Measurements from ENCODE around the gene PKD1L1.

Gene PKD1L1

DNA sequence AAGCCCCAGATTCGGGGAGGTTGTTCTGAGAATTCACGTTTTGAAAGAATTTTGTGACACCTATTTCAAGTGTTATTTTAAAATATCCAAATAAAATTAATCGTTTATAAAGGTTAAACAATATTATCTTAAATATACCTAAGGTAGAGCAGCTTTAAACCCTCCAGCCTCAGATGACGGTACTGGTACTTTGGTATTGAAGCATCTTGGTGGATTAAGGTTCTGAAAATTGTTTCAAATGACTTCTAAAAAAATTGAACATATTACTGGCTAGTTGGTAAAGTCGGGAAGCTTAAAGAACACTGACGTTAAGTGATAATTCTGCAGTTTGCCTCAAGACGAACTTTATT lies 31.5 kb upstream of the PKD1L1 start:
- no peak for TF ChIP-seq Cebpa-rat (IDR thresholded peaks at IDR 0.05)
- H3K4me3 ChIP-seq: peak overlapping the region; percentile 76
- 0 out of 2 replicates have a peak overlapping the region, but pooled peaks have one; percentile 82 for H3K27ac ChIP-seq

DNA sequence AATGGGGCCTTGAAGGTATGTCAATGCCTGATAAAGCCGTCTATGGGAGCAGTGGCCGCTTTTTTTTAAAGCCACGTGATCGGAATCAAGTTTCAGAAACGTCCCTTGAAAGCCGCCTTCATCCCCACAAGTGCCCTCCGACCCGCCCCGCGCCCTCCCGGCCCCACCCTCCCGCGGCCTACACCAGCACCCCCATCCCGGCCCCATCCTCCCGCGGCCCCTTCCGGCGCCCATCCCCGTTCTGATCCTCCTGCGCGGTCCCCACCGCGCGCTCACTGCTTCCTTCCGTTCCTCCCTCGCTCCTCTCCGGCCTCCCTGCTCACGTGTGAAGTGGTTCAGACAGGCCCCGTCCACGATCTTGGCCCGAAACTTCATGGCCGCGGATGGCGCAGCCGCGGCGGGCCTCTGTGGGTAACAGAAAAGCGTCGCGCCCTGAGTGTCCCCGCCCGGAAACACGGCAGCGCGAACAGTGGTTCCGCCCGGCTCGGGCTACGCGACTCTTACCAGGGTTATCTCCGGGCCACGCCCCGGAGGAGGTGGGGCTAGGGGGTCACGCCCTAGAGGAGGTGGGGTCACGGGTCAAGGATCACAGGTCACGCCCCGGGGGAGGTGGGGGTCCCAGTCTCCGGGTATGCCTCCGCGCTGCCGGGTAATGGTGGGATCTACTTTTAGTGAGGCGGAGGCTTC lies 31.0 kb upstream of the PKD1L1 start, which contains the start of gene HUS1:
Gene HUS1 (minus strand): TSS at position 471 of the 687 bp plus-strand sequence. CDS start 96 bp downstream, at position 375.
- Histone ChIP-seq H3K4me1 (peaks cover 19% of the 10 kb centered on the region), H4K20me1 (no peaks in the 10 kb centered on the region), H3K27ac (peak within 1 kb of the TSS; percentile 82), H3K4me3 (peak within 1 kb of the TSS; percentile 76), H3K27me3 (no peaks in the 10 kb centered on the region), H3K36me3 (peaks cover 40% of the 10 kb centered on the region), H3K4me2 (peak within 1 kb of the TSS; percentile 94), H3K9ac (peak within 1 kb of the TSS; percentile 81), H3K9me3 (no peaks in the 10 kb centered on the region)
- TF ChIP-seq Cebpa-rat (IDR thresholded peaks at IDR 0.05): no peak

More for the DNA sequence above, 31.5 kb upstream of the PKD1L1 start:
- H3K27me3 ChIP-seq: no peaks in the 10 kb centered on the region
- no peaks in the 10 kb centered on the region for H3K9me3 ChIP-seq
- H3K36me3 ChIP-seq: peaks cover 35% of the 10 kb centered on the region
- H3K4me2 ChIP-seq: peak overlapping the region; percentile 94
- H3K9ac ChIP-seq: no peak overlapping the region
- peaks cover 19% of the 10 kb centered on the region for H3K4me1 ChIP-seq
- no peaks in the 10 kb centered on the region for H4K20me1 ChIP-seq

DNA sequence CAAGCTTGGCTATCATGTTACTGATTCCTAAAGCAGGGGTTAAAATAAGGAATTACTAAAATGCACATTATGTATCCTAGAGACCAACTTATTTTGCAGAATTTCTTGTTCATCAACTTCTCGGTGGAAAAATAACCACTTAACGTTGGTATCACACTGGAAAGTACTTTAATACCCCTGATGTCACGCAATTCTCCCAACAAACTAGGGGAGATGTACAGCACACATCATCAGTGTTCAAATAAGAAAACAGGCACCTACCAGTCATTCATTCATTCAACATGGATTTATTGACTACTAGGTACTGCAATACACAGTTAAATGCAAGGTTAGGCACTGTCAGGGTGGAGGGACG lies 30.5 kb upstream of the PKD1L1 start:
- no peaks in the 10 kb centered on the region for H3K9me3 ChIP-seq
- H3K36me3 ChIP-seq: peaks cover 45% of the 10 kb centered on the region
- TF ChIP-seq Cebpa-rat (IDR thresholded peaks at IDR 0.05): no peak

DNA sequence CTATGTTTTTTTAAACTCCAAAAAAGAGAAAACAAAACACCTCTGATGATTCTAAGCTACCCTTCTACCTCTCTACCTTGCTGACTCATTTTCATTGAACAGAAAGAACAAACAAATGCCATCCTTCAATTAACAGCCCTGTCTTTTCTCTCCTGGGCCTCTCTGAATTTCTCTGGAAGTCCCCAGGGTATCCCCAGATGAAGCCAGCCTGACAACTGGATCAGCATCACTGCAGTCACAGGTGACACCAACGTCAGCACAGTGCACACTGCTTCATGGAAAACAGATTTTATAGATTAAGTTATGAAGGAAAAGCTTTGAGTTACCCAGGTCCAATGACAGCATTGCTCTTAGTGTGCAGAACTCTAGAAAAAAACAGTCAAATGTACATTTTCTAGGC lies 25.5 kb upstream of the PKD1L1 start:
- peaks cover 68% of the 10 kb centered on the region for H3K36me3 ChIP-seq
- no peaks in the 10 kb centered on the region for H4K20me1 ChIP-seq
- H3K4me1 ChIP-seq: peaks cover 20% of the 10 kb centered on the region
- H3K4me2 ChIP-seq: no peak overlapping the region
- H3K9me3 ChIP-seq: no peaks in the 10 kb centered on the region
- H3K9ac ChIP-seq: no peak overlapping the region
- H3K4me3 ChIP-seq: no peak overlapping the region
- no peaks in the 10 kb centered on the region for H3K27me3 ChIP-seq
- TF ChIP-seq Cebpa-rat (IDR thresholded peaks at IDR 0.05): no peak
- no peak overlapping the region for H3K27ac ChIP-seq

More for the DNA sequence above, 30.5 kb upstream of the PKD1L1 start:
- Histone ChIP-seq H3K4me1 (peaks cover 19% of the 10 kb centered on the region), H3K27ac (peak overlapping the region; percentile 82), H3K9ac (peak overlapping the region; percentile 81), H3K4me3 (peak overlapping the region; percentile 76), H3K27me3 (no peaks in the 10 kb centered on the region), H4K20me1 (no peaks in the 10 kb centered on the region), H3K4me2 (peak overlapping the region; percentile 94)

DNA sequence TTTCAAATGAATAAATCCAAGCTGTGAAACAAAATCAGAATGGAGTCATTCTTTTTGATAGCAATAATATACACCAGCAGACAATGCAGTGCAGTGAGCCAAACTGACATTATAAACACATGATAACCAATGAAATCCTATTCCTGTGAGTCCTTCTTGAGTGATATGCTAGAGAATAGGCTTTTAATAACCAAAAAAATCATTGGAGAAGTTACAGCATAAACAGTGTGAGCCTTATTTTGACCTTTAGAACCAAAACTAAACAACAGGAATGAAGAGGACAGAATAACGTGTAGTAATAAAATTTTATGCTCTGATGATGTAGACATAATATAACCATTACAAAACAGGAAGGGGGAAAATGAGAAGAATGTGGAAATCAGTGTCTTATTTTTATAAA lies 22.5 kb upstream of the PKD1L1 start:
- Histone ChIP-seq H4K20me1 (no peaks in the 10 kb centered on the region; the same call in 1 of the 2 replicates), H3K4me3 (no peak overlapping the region), H3K4me1 (peaks cover 16% of the 10 kb centered on the region; the same call in 1 of the 2 replicates), H3K9me3 (no peaks in the 10 kb centered on the region), H3K4me2 (no peak overlapping the region), H3K27me3 (no peaks in the 10 kb centered on the region), H3K36me3 (peaks cover 72% of the 10 kb centered on the region), H3K9ac (no peak overlapping the region), H3K27ac (no peak overlapping the region)
- TF ChIP-seq Cebpa-rat (IDR thresholded peaks at IDR 0.05): no peak

DNA sequence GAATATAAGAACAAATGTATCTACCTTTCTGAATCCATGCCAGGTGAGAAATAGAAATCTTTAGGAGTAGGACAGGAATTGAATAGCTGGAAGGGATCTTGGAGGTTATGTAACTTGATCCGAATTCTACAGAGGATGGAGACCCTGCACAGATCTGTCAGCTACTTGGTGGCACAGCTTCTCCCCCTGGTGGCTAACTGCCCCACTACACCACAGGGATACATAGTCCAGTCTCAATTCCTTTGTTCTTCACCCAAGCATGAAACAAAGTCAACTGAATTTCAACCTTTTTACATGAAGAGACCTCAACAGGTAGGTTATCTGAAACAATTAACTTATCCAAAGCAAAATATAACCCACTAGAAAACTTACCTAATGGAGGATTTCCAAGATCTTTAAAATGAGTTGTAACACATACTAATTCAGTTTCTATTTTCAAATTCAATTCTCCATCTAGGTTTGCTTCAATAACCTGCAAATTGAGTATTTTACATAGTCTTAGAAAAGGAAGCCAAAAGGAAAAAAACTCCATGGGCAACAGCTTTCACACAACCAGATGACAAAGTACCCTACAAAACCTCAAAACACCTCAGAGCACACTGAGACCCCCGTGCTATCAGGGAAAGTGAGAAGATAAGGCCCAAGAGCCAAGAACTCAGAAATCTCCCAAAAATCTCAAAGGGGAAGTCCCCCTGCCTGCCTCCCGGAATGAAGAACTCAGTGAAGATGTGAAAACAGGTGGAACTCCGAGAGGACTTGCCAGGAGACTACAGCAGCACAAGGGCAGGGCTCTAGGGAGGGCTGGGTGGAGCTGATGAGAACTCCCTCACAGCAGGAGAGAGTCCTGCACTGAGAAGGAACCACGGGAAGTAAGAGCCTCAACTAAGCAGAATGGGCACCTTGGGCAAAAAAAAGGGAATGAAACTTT lies 20.8 kb upstream of the PKD1L1 start:
- H3K4me1 ChIP-seq: peaks cover 22% of the 10 kb centered on the region; the same call in 1 of the 2 replicates
- H3K36me3 ChIP-seq: peaks cover 72% of the 10 kb centered on the region
- H3K9me3 ChIP-seq: no peaks in the 10 kb centered on the region
- no peaks in the 10 kb centered on the region for H3K27me3 ChIP-seq
- no peak for TF ChIP-seq Cebpa-rat (IDR thresholded peaks at IDR 0.05)
- no peak overlapping the region for H3K27ac ChIP-seq
- H3K9ac ChIP-seq: no peak overlapping the region
- H4K20me1 ChIP-seq: no peaks in the 10 kb centered on the region; the same call in 1 of the 2 replicates
- H3K4me2 ChIP-seq: no peak overlapping the region
- no peak overlapping the region for H3K4me3 ChIP-seq

DNA sequence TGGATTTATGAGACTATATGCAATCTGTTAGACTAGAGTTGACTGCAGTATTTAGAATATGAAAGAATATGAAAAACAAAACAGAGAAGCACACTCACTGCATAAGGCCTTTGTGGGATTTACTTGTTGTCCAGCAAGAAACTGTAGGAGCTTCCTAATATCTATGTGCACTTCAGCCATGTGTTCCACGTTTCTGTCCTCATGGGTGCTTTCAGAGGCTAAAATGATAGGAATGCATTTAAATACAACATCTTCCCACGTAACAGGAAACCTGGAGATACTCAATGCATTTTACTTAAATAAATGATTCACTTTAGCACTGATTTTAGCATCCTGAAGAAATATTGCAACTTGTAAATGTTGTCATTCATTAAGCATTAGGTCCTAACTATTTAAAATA lies 19.4 kb upstream of the PKD1L1 start:
- H3K27ac ChIP-seq: no peak overlapping the region
- H3K27me3 ChIP-seq: no peaks in the 10 kb centered on the region
- H3K9ac ChIP-seq: no peak overlapping the region
- no peaks in the 10 kb centered on the region for H3K9me3 ChIP-seq
- H4K20me1 ChIP-seq: no peaks in the 10 kb centered on the region; the same call in 1 of the 2 replicates
- peaks cover 72% of the 10 kb centered on the region for H3K36me3 ChIP-seq
- H3K4me1 ChIP-seq: peaks cover 22% of the 10 kb centered on the region; the same call in 1 of the 2 replicates
- no peak overlapping the region for H3K4me3 ChIP-seq
- H3K4me2 ChIP-seq: no peak overlapping the region
- TF ChIP-seq Cebpa-rat (IDR thresholded peaks at IDR 0.05): no peak

DNA sequence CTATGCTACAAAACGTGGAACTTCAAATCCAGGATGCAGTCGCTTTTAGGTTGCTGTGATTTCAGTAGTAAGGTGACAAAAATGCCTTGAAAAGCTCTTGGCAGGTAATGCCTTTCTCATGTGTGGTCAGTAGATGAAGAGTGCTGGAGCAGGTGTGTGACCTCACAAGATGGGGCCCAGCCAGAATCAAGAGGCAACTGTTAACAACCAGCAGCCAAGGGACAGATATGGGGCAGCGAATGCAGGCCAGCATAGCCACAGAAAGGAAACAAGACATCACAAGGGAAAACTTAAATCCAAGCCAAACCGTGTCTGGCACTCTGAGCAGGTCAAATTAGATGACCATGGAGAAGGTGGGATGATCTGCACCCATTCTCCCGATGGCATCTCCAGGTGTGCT lies 18.9 kb upstream of the PKD1L1 start:
- H3K9me3 ChIP-seq: no peaks in the 10 kb centered on the region
- TF ChIP-seq Cebpa-rat (IDR thresholded peaks at IDR 0.05): no peak
- no peak overlapping the region for H3K27ac ChIP-seq
- H3K36me3 ChIP-seq: peaks cover 72% of the 10 kb centered on the region
- no peaks in the 10 kb centered on the region; the same call in 1 of the 2 replicates for H4K20me1 ChIP-seq
- H3K4me3 ChIP-seq: no peak overlapping the region
- peaks cover 22% of the 10 kb centered on the region; the same call in 1 of the 2 replicates for H3K4me1 ChIP-seq
- H3K9ac ChIP-seq: no peak overlapping the region
- no peak overlapping the region for H3K4me2 ChIP-seq
- H3K27me3 ChIP-seq: no peaks in the 10 kb centered on the region

DNA sequence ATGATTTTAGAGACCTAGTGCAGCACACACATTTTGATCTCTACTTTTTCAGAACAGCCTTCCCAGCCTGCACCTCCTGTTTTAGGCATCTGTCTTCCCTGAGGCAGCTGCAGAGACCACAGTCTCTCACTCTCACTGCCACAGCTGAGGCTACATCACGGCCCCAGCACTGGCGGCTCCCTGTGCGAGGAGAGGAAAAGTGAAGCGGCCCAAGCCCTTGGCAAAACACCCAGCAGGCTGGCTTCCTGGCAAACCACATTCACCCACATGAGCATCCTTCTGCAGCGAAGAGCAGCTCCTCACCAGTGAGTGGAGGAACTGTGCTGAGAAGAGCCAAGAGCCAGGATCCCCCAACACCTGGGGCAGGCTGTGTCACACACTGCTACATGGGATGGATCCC lies 17.2 kb upstream of the PKD1L1 start:
- H3K9ac ChIP-seq: no peak overlapping the region
- no peak overlapping the region for H3K4me2 ChIP-seq
- no peaks in the 10 kb centered on the region; the same call in 1 of the 2 replicates for H4K20me1 ChIP-seq
- H3K36me3 ChIP-seq: peaks cover 82% of the 10 kb centered on the region
- no peak overlapping the region for H3K4me3 ChIP-seq
- no peak for TF ChIP-seq Cebpa-rat (IDR thresholded peaks at IDR 0.05)
- peaks cover 22% of the 10 kb centered on the region; the same call in 1 of the 2 replicates for H3K4me1 ChIP-seq
- no peak overlapping the region for H3K27ac ChIP-seq
- no peaks in the 10 kb centered on the region for H3K27me3 ChIP-seq
- H3K9me3 ChIP-seq: peaks cover 8% of the 10 kb centered on the region; the same call in 1 of the 2 replicates
